H1 (cell line): ENCODE results near the gene DMRT1. TPM values are rescaled to one million over a fixed set of nuclear protein-coding genes. Genes with fewer than 3 reads are reported as not detected.
A peak's percentile ranks its signal among the peaks of the same experiment; 100 is the strongest.

Experiments
- CTCF ChIA-PET: fragments of 300-600 bp; sonication (Branson Sonifier 250); formaldehyde crosslinking; loops from one replicate; lab custom pipeline; 2021; ENCODE audit not compliant: partially characterized antibody; lab: Charles Lee
- POLR2A ChIA-PET: fragments of 300-600 bp; sonication (Branson Sonifier 250); formaldehyde crosslinking; loops from one replicate; lab custom pipeline; 2021; ENCODE audit warnings: inconsistent platforms; ENCODE audit not compliant: partially characterized antibody; lab: Charles Lee
- DNase-seq, 2 experiments: peaks; one replicate each; pipeline versions ENCODE4 v3.0.0 to v3.0.0-alpha.2; 2010 to 2022; ENCODE audit warnings: low spot score in 2 of 2, low read depth in 1 of 2, mixed read lengths in 1 of 2
- FAIRE-seq: peaks from 2 replicates; lab custom pipeline; 2011; peaks lifted over from hg19 to GRCh38; lab: Jason Lieb, UNC
- H2AFZ ChIP-seq: 2 replicates; pipeline ENCODE4 v1.8.1; 2012; ENCODE audit warnings: low read length, inconsistent platforms
- H2AK5ac ChIP-seq: 2 replicates; pipeline ENCODE4 v1.6.1; 2013; ENCODE audit warnings: low read depth, low read length
- H2BK120ac ChIP-seq: replicated peaks from 2 replicates; pipeline ENCODE3; 2013; ENCODE audit warnings: low read depth, low read length, inconsistent platforms
- H2BK12ac ChIP-seq: 2 replicates; pipeline ENCODE4 v1.6.1; 2013; ENCODE audit warnings: low read depth, low read length
- H2BK15ac ChIP-seq: 2 replicates; pipeline ENCODE4 v1.6.1; 2013; ENCODE audit warnings: low read length
- H2BK20ac ChIP-seq: 2 replicates; pipeline ENCODE4 v1.6.1; 2013; ENCODE audit warnings: low read length
- H2BK5ac ChIP-seq: 2 replicates; pipeline ENCODE4 v1.6.1; 2013; ENCODE audit warnings: low read depth, low read length
- H3K14ac ChIP-seq: 2 replicates; pipeline ENCODE4 v1.6.1; 2013; ENCODE audit warnings: inconsistent platforms; ENCODE audit not compliant: insufficient read length
- H3K18ac ChIP-seq: 2 replicates; pipeline ENCODE4 v1.6.1; 2013; ENCODE audit warnings: low read length; ENCODE audit errors: extremely low read depth
- H3K23ac ChIP-seq: 2 replicates; pipeline ENCODE4 v1.6.1; 2013; ENCODE audit warnings: inconsistent platforms; ENCODE audit not compliant: insufficient read length
- H3K23me2 ChIP-seq: 2 replicates; pipeline ENCODE4 v1.6.1; 2013; ENCODE audit warnings: low read depth, low read length
- H3K27ac ChIP-seq: 2 replicates; pipeline ENCODE4 v1.6.1; 2011; ENCODE audit warnings: low read depth, low read length, inconsistent platforms
- H3K27me3 ChIP-seq, 4 experiments: replicated peaks in 1 of 4; 1 replicate in 1 of 4; 2 replicates in 3 of 4; pipeline versions ENCODE4 v1.6.1 to v1.8.1; 2011 to 2013; ENCODE audit warnings: low read length in 3 of 4, mild to moderate bottlenecking in 3 of 4, inconsistent platforms in 2 of 4, mixed read lengths in 2 of 4, moderate library complexity in 1 of 4; ENCODE audit not compliant: control insufficient read depth in 3 of 4, insufficient read depth in 3 of 4; ENCODE audit errors: extremely low read depth in 1 of 4
- H3K36me3 ChIP-seq, 4 experiments: 2 replicates each; pipeline versions ENCODE4 v1.6.1 to v1.8.1; 2011 to 2013; ENCODE audit warnings: mild to moderate bottlenecking in 4 of 4, low read length in 3 of 4, moderate library complexity in 2 of 4, control low read depth in 1 of 4, inconsistent platforms in 1 of 4; ENCODE audit not compliant: insufficient read depth in 4 of 4, control insufficient read depth in 2 of 4
- H3K4ac ChIP-seq: replicated peaks from 2 replicates; pipeline ENCODE3; 2013; ENCODE audit warnings: low read length, low read depth, mixed read lengths, inconsistent platforms; ENCODE audit not compliant: insufficient read length
- H3K4me1 ChIP-seq, 4 experiments: replicated peaks in 1 of 4; 1 replicate in 1 of 4; 2 replicates in 3 of 4; pipeline versions ENCODE4 v1.6.1 to v1.8.1; 2011 to 2013; ENCODE audit warnings: low read length in 3 of 4, inconsistent platforms in 2 of 4, mixed read lengths in 1 of 4; ENCODE audit not compliant: insufficient read depth in 4 of 4, control insufficient read depth in 3 of 4
- H3K4me2 ChIP-seq, 2 experiments: 2 replicates each; pipeline versions ENCODE4 v1.6.1 to v1.8.1; 2011 to 2013; ENCODE audit warnings: low read depth in 2 of 2, low read length in 2 of 2, control low read depth in 1 of 2, inconsistent platforms in 1 of 2, mild to moderate bottlenecking in 1 of 2; ENCODE audit not compliant: insufficient read depth in 1 of 2
- H3K4me3 ChIP-seq, 4 experiments: fragments of 200-600, 300-600 bp in 1 of 4; sonication (generic), shearing (Covaris generic), sonication (Bioruptor Twin) in 1 of 4; 2 replicates each; pipeline versions ENCODE4 v1.5.1 to v1.8.1; 2011 to 2016; ENCODE audit warnings: low read length in 4 of 4, low read depth in 3 of 4, control low read depth in 2 of 4, inconsistent platforms in 2 of 4, mild to moderate bottlenecking in 2 of 4, mixed read lengths in 1 of 4, moderate library complexity in 1 of 4; ENCODE audit not compliant: insufficient read depth in 2 of 4; ENCODE audit errors: extremely low read depth in 1 of 4
- H3K56ac ChIP-seq: replicated peaks from 2 replicates; pipeline ENCODE3; 2013; ENCODE audit warnings: low read depth, mild to moderate bottlenecking, mixed read lengths, low read length, inconsistent platforms; ENCODE audit not compliant: insufficient read length
- H3K79me1 ChIP-seq: 2 replicates; pipeline ENCODE4 v1.6.1; 2013; ENCODE audit warnings: low read depth, low read length, control low read depth
- H3K79me2 ChIP-seq, 2 experiments: 2 replicates each; pipeline versions ENCODE4 v1.6.1 to v1.8.1; 2012 to 2013; ENCODE audit warnings: low read length in 2 of 2, mild to moderate bottlenecking in 2 of 2, inconsistent platforms in 1 of 2; ENCODE audit not compliant: insufficient read depth in 2 of 2, control insufficient read depth in 1 of 2
- H3K9ac ChIP-seq, 4 experiments: replicated peaks in 1 of 4; 1 replicate in 1 of 4; 2 replicates in 3 of 4; pipeline versions ENCODE4 v1.6.1 to v1.8.1; 2011 to 2013; ENCODE audit warnings: low read depth in 3 of 4, low read length in 3 of 4, control low read depth in 2 of 4, mild to moderate bottlenecking in 2 of 4, moderate library complexity in 2 of 4, inconsistent platforms in 1 of 4; ENCODE audit errors: extremely low read depth in 1 of 4
- H3K9me3 ChIP-seq, 2 experiments: 2 replicates each; pipeline versions ENCODE4 v1.6.1 to v1.8.1; 2012 to 2013; ENCODE audit warnings: mild to moderate bottlenecking in 2 of 2, moderate library complexity in 2 of 2, control low read depth in 1 of 2, inconsistent platforms in 1 of 2, low read depth in 1 of 2, low read length in 1 of 2, mixed read lengths in 1 of 2; ENCODE audit not compliant: insufficient read depth in 2 of 2
- H4K20me1 ChIP-seq, 2 experiments: replicated peaks in 1 of 2; 2 replicates each; pipeline versions ENCODE3 to v1.8.1; 2011 to 2013; ENCODE audit warnings: inconsistent platforms in 2 of 2, low read length in 2 of 2, mild to moderate bottlenecking in 1 of 2; ENCODE audit not compliant: insufficient read depth in 2 of 2, control insufficient read depth in 1 of 2
- H4K5ac ChIP-seq: 2 replicates; pipeline ENCODE4 v1.6.1; 2013; ENCODE audit warnings: low read length, low read depth, mixed read lengths, inconsistent platforms; ENCODE audit not compliant: insufficient read length
- H4K8ac ChIP-seq: 2 replicates; pipeline ENCODE4 v1.8.0; 2013; ENCODE audit warnings: mild to moderate bottlenecking, moderate library complexity, low read length, inconsistent platforms; ENCODE audit not compliant: insufficient read depth; ENCODE audit errors: extremely low read depth
- H4K91ac ChIP-seq: replicated peaks from 2 replicates; pipeline ENCODE3; 2013; ENCODE audit warnings: low read length, mixed read lengths, inconsistent platforms; ENCODE audit not compliant: insufficient read length
- ASH2L ChIP-seq: fragments of 200-600, 300-600 bp; sonication (generic); IDR thresholded peaks from one replicate; pipeline ENCODE4 v1.7.1; 2017; ENCODE audit warnings: low read length
- MAFK ChIP-seq: IDR thresholded peaks from 2 replicates; pipeline ENCODE4 v1.6.1; 2012; ENCODE audit warnings: low read depth, mild to moderate bottlenecking, improper control_type of control experiment, low read length
- WGBS, 2 experiments: shearing (Covaris generic) in 1 of 2; methylation state at CpG; one replicate each; pipeline versions ENCODE4 v1.1.6 to v1.1.7; 2013 to 2015; ENCODE audit warnings: low lambda C conversion rate in 2 of 2, mixed read lengths in 2 of 2, inconsistent platforms in 1 of 2, low coverage in 1 of 2, missing lambda C conversion rate in 1 of 2; ENCODE audit not compliant: insufficient replicate concordance in 2 of 2, insufficient coverage in 1 of 2, insufficient read length in 1 of 2; ENCODE audit errors: extremely low coverage in 1 of 2, missing lambda C conversion rate in 1 of 2; 5-methylcytosine and 5-hydroxymethylcytosine counted together
- polyA plus RNA-seq, 7 experiments: library from polyadenylated mRNA; depleted of rRNA in 3 of 7; stranded (reverse) in 5 of 7; unstranded in 2 of 7; fragments of >200 nt in 5 of 7; fragments of 200-250 nt in 2 of 7; gene quantifications; 1 replicate in 5 of 7; 2 replicates in 1 of 7; 4 replicates in 1 of 7; pipeline versions ENCODE4 v1.2.1 to v1.2.3, GENCODE V29; 2011 to 2013; ENCODE audit warnings: missing spikeins in 2 of 7, mixed read lengths in 2 of 7
- total RNA-seq: library from RNA; stranded (reverse); fragmentation: NEBNext Ultra II Directional; extraction: Animal tissue kit (Norgen Biotek cat#: 25700); gene quantifications from 2 replicates; pipeline ENCODE4 v1.2.1, GENCODE V29; 2021

Gene DMRT1
- total and polyA plus RNA-seq, 2 of the 8 experiments (the other 6 are each of a cell fraction or from before 2014, with no cell fraction given), result 0.15 TPM; not detected in 1

GRCh38 chr9:980640-981039 lies 139.1 kb downstream of the DMRT1 start:
- Histone ChIP-seq H3K18ac (no peak overlapping the region), H3K9me3 (no peaks in the 10 kb centered on the region), H2BK20ac (no peak overlapping the region), H2BK120ac (no peak overlapping the region), H3K36me3 (peaks cover 0 to 10% (median 0%) of the 10 kb centered on the region in 4 experiments; a peak in 1 of 8 replicates), H4K91ac (no peak overlapping the region), H4K8ac (no peak overlapping the region), H3K4me3 (no peak overlapping the region), H3K79me2 (no peaks in the 10 kb centered on the region), H2AFZ (no peak overlapping the region), H3K4me1 (peaks cover 3 to 15% (median 6%) of the 10 kb centered on the region in 4 experiments; a peak in 5 of 7 replicates), H3K9ac (no peak overlapping the region), H3K56ac (no peak overlapping the region), H3K27ac (no peak overlapping the region), H3K23me2 (peaks cover 10% of the 10 kb centered on the region; the same call in 1 of the 2 replicates), H2AK5ac (no peak overlapping the region), H3K14ac (no peak overlapping the region), H3K4me2 (no peak overlapping the region), H3K4ac (no peak overlapping the region), H3K79me1 (no peaks in the 10 kb centered on the region), H2BK12ac (no peak overlapping the region), H4K5ac (no peak overlapping the region), H3K23ac (no peak overlapping the region), H3K27me3 (peaks cover 51 to 80% (median 74%) of the 10 kb centered on the region in 4 experiments), H2BK15ac (no peak overlapping the region)
- FAIRE-seq (no peak), DNase-seq (no peak)
- CTCF ChIA-PET, result interaction anchor here (0.8 to 7.5 kb wide), 11 partner anchors 10 to 84 kb away, joined by 3 to 108 read pairs (median 4); no protein-coding TSS in a partner anchor
- 34% methylated on average over 4 of the region's 4 CpGs; no CpG with 5 or more reads in 1 of the 2 experiments for WGBS, 2 experiments
- POLR2A ChIA-PET, result interaction anchor here (2.0 kb wide), 1 partner anchor 8 kb away, joined by 6 read pairs; no protein-coding TSS in a partner anchor
- TF ChIP-seq MAFK, result peak; percentile 3; the same call in 1 of the 2 replicates
- TF ChIP-seq ASH2L, result no peak
- TF ChIP-seq, all 59 proteins: peak for 1
- no peak overlapping the region for H2BK5ac ChIP-seq
- H4K20me1 ChIP-seq, result peaks cover 3 to 14% of the 10 kb centered on the region in 2 experiments
